Suprapubic skin (tissue), 4 donors: ENCODE results near the gene ARX. TPM values are rescaled to one million over a fixed set of nuclear protein-coding genes. Genes with fewer than 3 reads are reported as not detected.
A peak's percentile ranks its signal among the peaks of the same experiment; 100 is the strongest.

Source experiments
- DNase-seq, 2 donors: peaks; one replicate each; pipeline ENCODE4 v3.0.0-alpha.2; 2019; ENCODE audit warnings: low spot score in 2 of 2
- H3K27ac ChIP-seq: fragments of 200-600 bp; sonication (generic); one replicate; pipeline ENCODE4 v1.5.1; 2019
- H3K27me3 ChIP-seq: fragments of 200-600 bp; sonication (generic); one replicate; pipeline ENCODE4 v1.5.1; 2019
- H3K36me3 ChIP-seq: fragments of 200-600 bp; sonication (generic); one replicate; pipeline ENCODE4 v1.5.1; 2019
- H3K4me1 ChIP-seq: fragments of 200-600 bp; sonication (generic); one replicate; pipeline ENCODE4 v1.5.1; 2019
- H3K4me3 ChIP-seq: fragments of 200-600 bp; sonication (generic); one replicate; pipeline ENCODE4 v1.5.1; 2019; ENCODE audit warnings: mild to moderate bottlenecking
- H3K9me3 ChIP-seq: fragments of 200-600 bp; sonication (generic); one replicate; pipeline ENCODE4 v1.5.1; 2019
- CTCF ChIP-seq, 2 donors: fragments of 200-600 bp in 1 of 2; fragments of 450-650 bp in 1 of 2; sonication (generic) in 1 of 2; IDR thresholded peaks; one replicate each; pipeline ENCODE4 v1.5.1; 2016 to 2019; ENCODE audit warnings: antibody characterized with exemption in 2 of 2, mild to moderate bottlenecking in 1 of 2, moderate library complexity in 1 of 2
- EP300 ChIP-seq: sonication (generic); formaldehyde crosslinking; IDR thresholded peaks from one replicate; pipeline ENCODE4 v1.6.1; 2017; ENCODE audit warnings: antibody characterized with exemption
- POLR2A ChIP-seq, 2 donors: fragments of 450-650 bp; IDR thresholded peaks; one replicate each; pipeline ENCODE4 v1.6.1; 2017; ENCODE audit warnings: antibody characterized with exemption in 2 of 2, mild to moderate bottlenecking in 2 of 2, moderate library complexity in 2 of 2
- POLR2AphosphoS5 ChIP-seq, 3 donors: sonication (generic); formaldehyde crosslinking; IDR thresholded peaks; one replicate each; pipeline ENCODE4 v1.6.1; 2017; ENCODE audit warnings: antibody characterized with exemption in 3 of 3
- WGBS: methylation state at CpG from one replicate; pipeline ENCODE4 v1.1.5; 2018; 5-methylcytosine and 5-hydroxymethylcytosine counted together
- total RNA-seq, 4 donors: library from RNA; depleted of rRNA; stranded (reverse); fragments of >200 nt; gene quantifications; one replicate each; pipeline ENCODE4 v1.1.0, GENCODE V29; 2016

The ARX gene
- total RNA-seq, 4 donors from 2014 or later: 0.15 TPM; not detected in 3

DNA sequence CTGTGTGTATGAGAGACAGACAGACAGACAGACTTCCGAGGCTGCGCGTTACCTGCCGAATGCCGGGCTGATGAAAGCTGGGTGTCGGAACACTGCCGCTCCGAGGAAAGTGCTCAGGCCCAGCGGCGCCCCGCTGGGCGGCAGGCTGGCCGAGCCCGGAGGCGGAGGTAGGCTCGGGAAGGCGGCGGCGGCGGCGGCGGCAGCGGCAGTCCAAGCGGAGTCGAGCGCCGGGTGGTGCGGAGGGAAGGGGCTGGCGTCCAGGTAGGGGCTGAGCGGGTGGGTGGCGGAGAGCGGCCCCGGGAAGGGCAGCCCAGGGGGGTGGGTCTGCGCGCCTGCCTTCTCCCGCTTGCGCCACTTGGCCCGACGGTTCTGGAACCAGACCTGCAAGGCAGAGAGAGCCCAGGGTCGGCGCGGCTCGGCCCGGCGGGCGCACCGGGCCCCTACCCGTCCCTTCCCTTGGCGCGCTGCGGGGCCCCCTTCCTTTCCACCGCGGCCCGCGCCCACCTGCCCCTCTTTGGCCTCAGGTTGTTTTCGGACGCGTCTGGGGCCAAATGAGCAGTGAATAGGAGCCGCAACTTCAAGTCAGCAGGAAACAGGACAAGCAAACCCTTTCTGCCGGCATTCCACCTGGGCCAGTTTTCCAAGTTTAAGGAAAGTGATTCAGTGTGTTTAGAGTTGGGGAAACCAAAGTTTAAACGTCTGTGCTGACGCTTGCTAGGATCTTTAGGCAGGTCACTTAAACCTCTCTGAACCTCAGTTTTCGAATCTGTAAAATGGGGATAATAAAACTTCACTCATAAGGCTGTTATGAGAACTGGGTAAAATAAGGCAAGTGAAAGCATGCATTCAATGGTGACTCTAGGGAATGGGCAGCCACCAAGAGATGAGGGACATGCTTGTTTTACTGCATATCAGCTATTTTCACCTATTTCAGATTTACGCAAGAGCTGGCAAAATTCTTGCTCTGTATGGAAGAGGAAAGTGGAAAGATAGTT lies 8.4 kb downstream of the ARX start:
- DNase-seq: no peak
- Histone ChIP-seq H3K4me1 (peaks cover 37% of the 10 kb centered on the region), H3K36me3 (no peaks in the 10 kb centered on the region), H3K4me3 (no peak overlapping the region), H3K9me3 (no peaks in the 10 kb centered on the region), H3K27ac (no peak overlapping the region), H3K27me3 (peaks cover 92% of the 10 kb centered on the region)
- TF ChIP-seq EP300 (no peak), POLR2A (IDR thresholded peaks at IDR 0.05) (no peak), POLR2AphosphoS5 (IDR thresholded peaks at IDR 0.05) (no peak), CTCF (IDR thresholded peaks at IDR 0.05) (no peak)
- WGBS: 37% methylated on average over 20 of the region's 64 CpGs

DNA sequence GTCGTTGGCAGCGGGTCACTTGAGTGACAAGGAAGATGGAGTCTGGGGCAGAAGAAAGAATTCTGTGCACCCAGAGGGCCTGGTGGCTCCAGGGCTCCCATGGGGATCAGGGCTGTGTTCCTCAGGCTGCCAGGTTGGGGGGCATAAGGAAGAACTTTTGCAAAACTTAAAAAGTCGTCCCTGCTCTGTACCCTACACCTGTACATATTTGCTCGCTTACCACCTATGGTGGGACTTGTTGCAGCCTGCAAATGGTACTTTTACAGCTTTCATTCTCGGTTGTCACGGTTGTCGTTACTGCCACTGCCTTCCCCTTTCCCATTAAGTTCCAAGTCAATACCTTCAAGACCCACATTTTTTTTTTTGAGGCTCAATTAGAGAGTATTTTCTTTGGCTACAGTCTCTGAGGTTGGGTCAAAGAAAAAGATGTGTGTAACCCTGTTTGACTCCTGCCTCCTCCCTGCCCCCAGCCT lies 9.1 kb downstream of the ARX start:
- H3K9me3 ChIP-seq: no peaks in the 10 kb centered on the region
- no peak for DNase-seq
- TF ChIP-seq POLR2AphosphoS5 (IDR thresholded peaks at IDR 0.05) (no peak), POLR2A (IDR thresholded peaks at IDR 0.05) (no peak), EP300 (no peak), CTCF (IDR thresholded peaks at IDR 0.05) (no peak)
- no peaks in the 10 kb centered on the region for H3K36me3 ChIP-seq
- no peak overlapping the region for H3K27ac ChIP-seq
- H3K27me3 ChIP-seq: peaks cover 90% of the 10 kb centered on the region
- WGBS: 21% methylated on average over 7 of the region's 7 CpGs
- H3K4me3 ChIP-seq: no peak overlapping the region
- peaks cover 36% of the 10 kb centered on the region for H3K4me1 ChIP-seq

- no peak for DNase-seq
- TF ChIP-seq POLR2AphosphoS5 (IDR thresholded peaks at IDR 0.05): no peak
- no peak for TF ChIP-seq POLR2A (IDR thresholded peaks at IDR 0.05)
- no peak for TF ChIP-seq EP300
- no peak for TF ChIP-seq CTCF (IDR thresholded peaks at IDR 0.05)
- Histone ChIP-seq H3K36me3 (no peaks in the 10 kb centered on the region), H3K9me3 (no peaks in the 10 kb centered on the region), H3K4me1 (peaks cover 36% of the 10 kb centered on the region), H3K27me3 (peaks cover 79% of the 10 kb centered on the region), H3K27ac (no peak overlapping the region), H3K4me3 (peak overlapping the region; percentile 38)
- 30% methylated on average over 29 of the region's 72 CpGs for WGBS
These were observed 10.2 kb downstream of the ARX start for GRCh38 chrX:25005382-25006185.

DNA sequence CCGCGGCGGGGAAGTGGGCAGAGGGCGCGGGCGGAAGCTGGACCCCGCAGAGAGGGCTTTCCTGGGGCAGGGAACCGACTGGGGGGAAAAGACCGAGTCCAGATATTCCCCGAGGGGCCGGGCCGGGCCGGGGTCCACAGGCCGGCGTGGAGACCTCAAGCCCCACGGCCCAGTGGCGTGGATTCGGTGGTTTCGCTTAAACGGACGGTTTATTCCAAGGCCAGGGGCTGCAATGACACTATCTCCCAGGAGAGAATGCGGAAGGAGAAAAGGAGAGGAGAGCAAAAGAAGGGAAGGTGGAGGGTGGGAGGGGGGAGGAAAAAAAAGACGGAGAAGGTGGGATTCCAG lies 10.8 kb downstream of the ARX start:
- Histone ChIP-seq H3K4me1 (peaks cover 36% of the 10 kb centered on the region), H3K9me3 (no peaks in the 10 kb centered on the region), H3K4me3 (peak overlapping the region; percentile 38), H3K27me3 (peaks cover 74% of the 10 kb centered on the region), H3K27ac (no peak overlapping the region), H3K36me3 (no peaks in the 10 kb centered on the region)
- DNase-seq: no peak
- TF ChIP-seq CTCF (IDR thresholded peaks at IDR 0.05) (no peak), POLR2A (IDR thresholded peaks at IDR 0.05) (no peak), EP300 (no peak), POLR2AphosphoS5 (IDR thresholded peaks at IDR 0.05) (no peak)
- WGBS: 22% methylated on average over 20 of the region's 23 CpGs
